Measurements from ENCODE around the gene VPS37B.

VPS37B gene

GRCh38 chr12:122859303-122860039 is 36.5 kb downstream of the VPS37B start:
- H3K36me3 ChIP-seq, result peaks cover 76% of the 10 kb centered on the region
- H3K9me3 ChIP-seq, result no peaks in the 10 kb centered on the region
- no peak overlapping the region for H3K4me3 ChIP-seq (ENCODE audit: low read depth in 1 of 2, low read length in 1 of 2)
- TF ChIP-seq CTCF (IDR thresholded peaks at IDR 0.05), result no peak
- peaks cover 0 to 6% of the 10 kb centered on the region in 2 experiments for H3K4me1 ChIP-seq (ENCODE audit: control insufficient read depth in 1 of 2, insufficient read depth in 1 of 2, low read depth in 1 of 2, low read length in 1 of 2)
- no peaks in the 10 kb centered on the region for H3K27me3 ChIP-seq
- no peak overlapping the region for H3K27ac ChIP-seq

GRCh38 chr12:122858591-122859302 is 37.2 kb downstream of the VPS37B start:
- no peak overlapping the region for H3K4me3 ChIP-seq (ENCODE audit: low read depth in 1 of 2, low read length in 1 of 2)
- H3K4me1 ChIP-seq (ENCODE audit: control insufficient read depth in 1 of 2, insufficient read depth in 1 of 2, low read depth in 1 of 2, low read length in 1 of 2), result peaks cover 0 to 6% of the 10 kb centered on the region in 2 experiments
- no peaks in the 10 kb centered on the region for H3K9me3 ChIP-seq
- no peak for TF ChIP-seq CTCF (IDR thresholded peaks at IDR 0.05)
- peaks cover 70% of the 10 kb centered on the region for H3K36me3 ChIP-seq
- H3K27me3 ChIP-seq, result no peaks in the 10 kb centered on the region
- H3K27ac ChIP-seq, result no peak overlapping the region

- Histone ChIP-seq H3K9me3 (no peaks in the 10 kb centered on the region), H3K4me1 (ENCODE audit: control insufficient read depth in 1 of 2, insufficient read depth in 1 of 2, low read depth in 1 of 2, low read length in 1 of 2) (peaks cover 0 to 6% of the 10 kb centered on the region in 2 experiments), H3K27ac (no peak overlapping the region), H3K4me3 (ENCODE audit: low read depth in 1 of 2, low read length in 1 of 2) (no peak overlapping the region), H3K27me3 (no peaks in the 10 kb centered on the region), H3K36me3 (peaks cover 64% of the 10 kb centered on the region)
- no peak for TF ChIP-seq CTCF (IDR thresholded peaks at IDR 0.05)
Observed at GRCh38 chr12:122858171-122858570, 37.8 kb downstream of the VPS37B start.

GRCh38 chr12:122856999-122857671 is 38.8 kb downstream of the VPS37B start:
- Histone ChIP-seq H3K36me3 (peaks cover 56% of the 10 kb centered on the region), H3K27ac (no peak overlapping the region), H3K27me3 (no peaks in the 10 kb centered on the region), H3K4me1 (ENCODE audit: control insufficient read depth in 1 of 2, insufficient read depth in 1 of 2, low read depth in 1 of 2, low read length in 1 of 2) (peaks cover 0 to 6% of the 10 kb centered on the region in 2 experiments), H3K9me3 (no peaks in the 10 kb centered on the region), H3K4me3 (ENCODE audit: low read depth in 1 of 2, low read length in 1 of 2) (no peak overlapping the region)
- no peak for TF ChIP-seq CTCF (IDR thresholded peaks at IDR 0.05)

GRCh38 chr12:122855928-122856831 is 39.7 kb downstream of the VPS37B start:
- Histone ChIP-seq H3K27ac (no peak overlapping the region), H3K4me1 (ENCODE audit: control insufficient read depth in 1 of 2, insufficient read depth in 1 of 2, low read depth in 1 of 2, low read length in 1 of 2) (peaks cover 0 to 6% of the 10 kb centered on the region in 2 experiments), H3K27me3 (no peaks in the 10 kb centered on the region), H3K9me3 (no peaks in the 10 kb centered on the region), H3K4me3 (ENCODE audit: low read depth in 1 of 2, low read length in 1 of 2) (no peak overlapping the region), H3K36me3 (peaks cover 46% of the 10 kb centered on the region)
- no peak for TF ChIP-seq CTCF (IDR thresholded peaks at IDR 0.05)

Data from neutrophil (primary cell).